Adrenal gland (tissue), 12 donors: ENCODE results near the gene GALNT6. TPM values are rescaled to one million over a fixed set of nuclear protein-coding genes. Genes with fewer than 3 reads are reported as not detected.

ENCODE experiments used
- DNase-seq, 7 donors: peaks; one replicate each; pipeline ENCODE4 v3.0.0-alpha.2; 2019 to 2020
- H3K27ac ChIP-seq, 5 donors: fragments of 200-600 bp; sonication (generic) in 4 of 5; 1 replicate in 3 of 5; 2 replicates in 2 of 5; pipeline versions ENCODE4 v1.5.1 to v1.8.0; 2016 to 2020; ENCODE audit warnings: mild to moderate bottlenecking in 1 of 5
- H3K27me3 ChIP-seq: fragments of 200-600 bp; 2 replicates; pipeline ENCODE4 v1.8.0; 2021
- H3K36me3 ChIP-seq, 2 donors: fragments of 200-600 bp; replicated peaks in 1 of 2; 1 replicate in 1 of 2; 2 replicates in 1 of 2; pipeline versions ENCODE4 v1.5.1 to v1.8.0; 2018 to 2022
- H3K4me1 ChIP-seq, 2 donors: fragments of 200-600 bp; replicated peaks in 1 of 2; 1 replicate in 1 of 2; 2 replicates in 1 of 2; pipeline versions ENCODE4 v1.5.1 to v1.8.0; 2018 to 2021
- H3K4me3 ChIP-seq, 4 donors: fragments of 200-600 bp; sonication (generic) in 3 of 4; one replicate each; pipeline ENCODE4 v1.5.1; 2016 to 2018
- H3K9me3 ChIP-seq, 3 donors: fragments of 200-600 bp; sonication (generic) in 1 of 3; replicated peaks in 1 of 3; 1 replicate in 2 of 3; 2 replicates in 1 of 3; pipeline versions ENCODE4 v1.5.1 to v1.8.0; 2016 to 2021
- CTCF ChIP-seq, 6 experiments: fragments of 450-650 bp in 4 of 6; fragments of 200-600 bp in 2 of 6; sonication (generic) in 1 of 6; IDR thresholded peaks; 1 replicate in 5 of 6; 2 replicates in 1 of 6; pipeline versions ENCODE4 v1.5.1 to v1.8.0; 2016 to 2021; ENCODE audit warnings: antibody characterized with exemption in 6 of 6, mild to moderate bottlenecking in 2 of 6, moderate library complexity in 1 of 6
- POLR2A ChIP-seq, 2 donors: fragments of 450-650 bp; IDR thresholded peaks; one replicate each; pipeline ENCODE4 v1.6.1; 2017; ENCODE audit warnings: antibody characterized with exemption in 2 of 2, mild to moderate bottlenecking in 2 of 2, moderate library complexity in 1 of 2
- WGBS, 4 donors: extraction: QIAGEN DNeasy Blood & Tissue Kit in 2 of 4; methylation state at CpG; one replicate each; pipeline versions ENCODE4 v1.1.5 to v1.1.7; 2013 to 2017; 5-methylcytosine and 5-hydroxymethylcytosine counted together
- intact Hi-C, 2 donors: fragments of 100-400 bp; cut with DNase I; formaldehyde crosslinking; loops; one replicate each; pipeline versions ENCODE4 v1.14.1 to v1.15.0; 2022 to 2023
- polyA plus RNA-seq, 3 donors: library from polyadenylated mRNA; stranded (reverse); fragments of 200-250 nt in 2 of 3; fragments of 350-450 nt in 1 of 3; fragmentation: Illumina TruSeq in 1 of 3; extraction: RNeasy Lipid Tissue Mini Kit (QIAGEN cat#74804) in 1 of 3; gene quantifications; one replicate each; pipeline ENCODE4 v1.2.3, GENCODE V29; 2013 to 2014
- total RNA-seq, 9 donors: library from RNA; depleted of rRNA in 4 of 9; stranded (reverse); fragments of >200 nt in 4 of 9; fragments of 120-200 nt in 1 of 9; fragmentation: NEBNext Ultra II Directional in 1 of 9; extraction: Animal tissue kit (Norgen Biotek cat#: 25700) in 1 of 9; gene quantifications; one replicate each; pipeline versions ENCODE4 v1.1.0 to v1.2.4, GENCODE V29; 2013 to 2023
- donor health status: healthy with polysubstance abuse.
- donor health status: Bipolar disorder and iron deficiency.
- donor health status: DM: yes; HTN: yes; CAD: no.
- donor health status: DM: no; HTN: no; CAD: no.
- donor health status: DM: no; HTN: no; CAD: no.
- donor health status: DM: yes; HTN: yes; CAD: no.

GALNT6 gene
- total and polyA plus RNA-seq, 12 donors, result 0.66 to 11.0 (median 5.1) TPM

GRCh38 chr12:51349026-51349425, 42.2 kb downstream of the GALNT6 start:
- intact Hi-C loops, result loop anchor here (10.0 kb wide), 2 partner anchors 284 to 514 kb away; no protein-coding TSS in a partner anchor
- TF ChIP-seq POLR2A (IDR thresholded peaks at IDR 0.05) (no peak), CTCF (IDR thresholded peaks at IDR 0.05) (no peak)
- Histone ChIP-seq H3K4me3 (no peak overlapping the region), H3K27ac (no peak overlapping the region), H3K27me3 (no peaks in the 10 kb centered on the region), H3K9me3 (no peaks in the 10 kb centered on the region), H3K36me3 (no peaks in the 10 kb centered on the region), H3K4me1 (peaks cover 0 to 11% of the 10 kb centered on the region in 2 donors)
- 87 to 95% (median 89%) methylated on average over 5 of the region's 5 CpGs for WGBS, 4 donors
- DNase-seq, result no peak

- 82 to 96% (median 88%) methylated on average over 3 to 4 of the region's 4 CpGs for WGBS, 4 donors
- H3K4me1 ChIP-seq, result peaks cover 0 to 11% of the 10 kb centered on the region in 2 donors
- DNase-seq, result no peak
- H3K9me3 ChIP-seq, result no peaks in the 10 kb centered on the region
- no peaks in the 10 kb centered on the region for H3K27me3 ChIP-seq
- no peaks in the 10 kb centered on the region for H3K36me3 ChIP-seq
- TF ChIP-seq CTCF (IDR thresholded peaks at IDR 0.05) (no peak), POLR2A (IDR thresholded peaks at IDR 0.05) (no peak)
- no peak overlapping the region for H3K4me3 ChIP-seq
- H3K27ac ChIP-seq, result no peak overlapping the region
- intact Hi-C loops, result loop anchor here (10.0 kb wide), 2 partner anchors 283 to 513 kb away; no protein-coding TSS in a partner anchor
Observed at GRCh38 chr12:51348116-51348515, 43.1 kb downstream of the GALNT6 start.

- intact Hi-C loops, result loop anchor here (10.0 kb wide), 2 partner anchors 282 to 512 kb away; no protein-coding TSS in a partner anchor
Observed at GRCh38 chr12:51346581-51346980, 44.6 kb downstream of the GALNT6 start, which contains the start of gene CELA1. Gene CELA1, minus strand, starts transcription at chr12:51346679. Its CDS starts 41 bp downstream, at chr12:51346638.

GRCh38 chr12:51345681-51346080, 45.5 kb downstream of the GALNT6 start:
- peak in 4 of 7 donors; percentile 26 to 32 (median 30) for DNase-seq
- intact Hi-C loops, result loop anchor here (10.0 kb wide), 2 partner anchors 281 to 511 kb away; no protein-coding TSS in a partner anchor
- Histone ChIP-seq H3K4me1 (peaks cover 0 to 11% of the 10 kb centered on the region in 2 donors), H3K4me3 (no peak overlapping the region), H3K27me3 (no peaks in the 10 kb centered on the region), H3K9me3 (no peaks in the 10 kb centered on the region), H3K27ac (no peak overlapping the region), H3K36me3 (no peaks in the 10 kb centered on the region)
- TF ChIP-seq CTCF (IDR thresholded peaks at IDR 0.05), result no peak
- TF ChIP-seq POLR2A (IDR thresholded peaks at IDR 0.05), result no peak
- WGBS, 4 donors, result 7 to 48% (median 34%) methylated on average over 6 to 7 of the region's 7 CpGs

More at GRCh38 chr12:51346581-51346980, 44.6 kb downstream of the GALNT6 start, which contains the start of gene CELA1:
- TF ChIP-seq POLR2A (IDR thresholded peaks at IDR 0.05) (no peak), CTCF (IDR thresholded peaks at IDR 0.05) (no peak)
- Histone ChIP-seq H3K27ac (peak within 1 kb of the TSS in 1 of 5 donors; percentile 10), H3K27me3 (no peaks in the 10 kb centered on the region), H3K4me3 (no peak within 1 kb of the TSS), H3K36me3 (no peaks in the 10 kb centered on the region), H3K4me1 (peaks cover 0 to 11% of the 10 kb centered on the region in 2 donors), H3K9me3 (no peaks in the 10 kb centered on the region)
- WGBS, 4 donors, result 36 to 58% (median 47%) methylated on average over 2 to 3 of the region's 3 CpGs
- DNase-seq, result peak; percentile 25 to 66 (median 48)
